ENCODE results near the gene ESD.
"Not testable (repeated sequence)": the region's sequence is repeated elsewhere in the genome, so short reads cannot be mapped to it uniquely, and the experiment has no call there.

ESD gene

GRCh38 chr13:46775385-46776107 lies 21.4 kb downstream of the ESD start:
- TF ChIP-seq CTCF (IDR thresholded peaks at IDR 0.05; ENCODE audit: insufficient read depth, low read length, poor library complexity, severe bottlenecking) = no peak
- DNase-seq (ENCODE audit: extremely low read depth, insufficient read length) = no peak
- H3K36me3 ChIP-seq (ENCODE audit: control insufficient read depth, insufficient read depth, low read length) = no peaks in the 10 kb centered on the region; the same call in 1 of the 2 replicates
- H3K4me3 ChIP-seq (replicated peaks; ENCODE audit: low read depth, low read length) = no peak overlapping the region
- H3K27me3 ChIP-seq (replicated peaks; ENCODE audit: control insufficient read depth, insufficient read depth, low read length) = no peaks in the 10 kb centered on the region

GRCh38 chr13:46773541-46773940 lies 23.4 kb downstream of the ESD start:
- no peak for DNase-seq (ENCODE audit: extremely low read depth, insufficient read length)
- Histone ChIP-seq H3K36me3 (ENCODE audit: control insufficient read depth, insufficient read depth, low read length) (no peaks in the 10 kb centered on the region; the same call in 1 of the 2 replicates), H3K4me3 (replicated peaks; ENCODE audit: low read depth, low read length) (no peak overlapping the region), H3K27me3 (replicated peaks; ENCODE audit: control insufficient read depth, insufficient read depth, low read length) (no peaks in the 10 kb centered on the region)
- no peak for TF ChIP-seq CTCF (IDR thresholded peaks at IDR 0.05; ENCODE audit: insufficient read depth, low read length, poor library complexity, severe bottlenecking)

- no peak for TF ChIP-seq CTCF (IDR thresholded peaks at IDR 0.05; ENCODE audit: insufficient read depth, low read length, poor library complexity, severe bottlenecking)
- H3K36me3 ChIP-seq (ENCODE audit: control insufficient read depth, insufficient read depth, low read length) = no peaks in the 10 kb centered on the region; the same call in 1 of the 2 replicates
- no peak for DNase-seq (ENCODE audit: extremely low read depth, insufficient read length)
Measured at GRCh38 chr13:46771693-46772092, 25.3 kb downstream of the ESD start.

DNA sequence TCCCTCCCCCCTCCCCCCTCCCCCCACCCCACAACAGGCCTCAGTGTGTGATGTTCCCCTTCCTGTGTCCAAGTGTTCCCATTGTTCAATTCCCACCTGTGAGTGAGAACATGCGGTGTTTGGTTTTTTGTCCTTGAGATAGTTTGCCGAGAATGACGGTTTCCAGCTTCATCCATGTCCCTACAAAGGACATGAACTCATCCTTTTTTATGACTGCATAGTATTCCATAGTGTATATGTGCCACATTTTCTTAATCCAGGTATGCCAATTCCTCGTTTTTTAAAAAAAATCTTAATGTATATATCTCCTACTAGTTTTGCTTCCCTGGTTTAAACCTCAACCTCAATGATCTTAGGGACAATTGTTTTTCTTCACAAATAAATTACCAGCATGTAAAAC lies 27.0 kb downstream of the ESD start:
- H3K36me3 ChIP-seq (ENCODE audit: control insufficient read depth, insufficient read depth, low read length); H3K4me3 ChIP-seq (replicated peaks; ENCODE audit: low read depth, low read length): not testable (repeated sequence)

More at GRCh38 chr13:46771693-46772092, 25.3 kb downstream of the ESD start:
- no peaks in the 10 kb centered on the region for H3K27me3 ChIP-seq (replicated peaks; ENCODE audit: control insufficient read depth, insufficient read depth, low read length)
- H3K4me3 ChIP-seq (replicated peaks; ENCODE audit: low read depth, low read length) = no peak overlapping the region

GRCh38 chr13:46761866-46762265 lies 35.1 kb downstream of the ESD start:
- Histone ChIP-seq H3K4me3 (replicated peaks; ENCODE audit: low read depth, low read length) (no peak overlapping the region), H3K27me3 (replicated peaks; ENCODE audit: control insufficient read depth, insufficient read depth, low read length) (no peaks in the 10 kb centered on the region), H3K36me3 (ENCODE audit: control insufficient read depth, insufficient read depth, low read length) (no peaks in the 10 kb centered on the region)
- no peak for DNase-seq (ENCODE audit: extremely low read depth, insufficient read length)
- TF ChIP-seq CTCF (IDR thresholded peaks at IDR 0.05; ENCODE audit: insufficient read depth, low read length, poor library complexity, severe bottlenecking) = no peak

More for the DNA sequence above, 27.0 kb downstream of the ESD start:
- not testable (repeated sequence) for DNase-seq (ENCODE audit: extremely low read depth, insufficient read length); H3K27me3 ChIP-seq (replicated peaks; ENCODE audit: control insufficient read depth, insufficient read depth, low read length)

DNA sequence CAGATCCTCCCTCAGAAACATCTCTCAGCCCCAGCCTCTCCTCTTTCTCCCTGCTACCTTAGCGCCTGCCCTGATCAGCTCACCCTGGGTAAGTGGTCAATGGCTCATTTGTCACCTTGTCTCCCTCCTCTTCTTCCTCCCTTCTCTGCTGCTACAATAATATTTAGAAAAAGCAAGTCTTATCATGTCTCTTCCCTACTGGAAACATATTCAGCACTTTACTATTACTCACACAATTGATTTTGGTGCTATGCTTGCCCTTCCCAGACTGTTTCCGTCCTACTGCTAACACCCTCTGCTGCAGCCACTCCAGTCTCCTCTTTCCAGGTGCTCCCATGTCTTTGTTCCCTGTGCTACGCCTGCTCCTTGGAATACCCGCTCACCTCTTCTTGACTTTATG lies 35.8 kb downstream of the ESD start:
- no peak for DNase-seq (ENCODE audit: extremely low read depth, insufficient read length)
- TF ChIP-seq CTCF (IDR thresholded peaks at IDR 0.05; ENCODE audit: insufficient read depth, low read length, poor library complexity, severe bottlenecking) = no peak
- Histone ChIP-seq H3K36me3 (ENCODE audit: control insufficient read depth, insufficient read depth, low read length) (no peaks in the 10 kb centered on the region), H3K27me3 (replicated peaks; ENCODE audit: control insufficient read depth, insufficient read depth, low read length) (no peaks in the 10 kb centered on the region), H3K4me3 (replicated peaks; ENCODE audit: low read depth, low read length) (no peak overlapping the region)

All from GM06990 (cell line).